Common myeloid progenitor, CD34-positive (primary cell): ENCODE data around the gene FAIM.
"Not testable (repeated sequence)": the region's sequence is repeated elsewhere in the genome, so short reads cannot be mapped to it uniquely, and the experiment has no call there.

Source experiments
- CTCF ChIA-PET: fragments of 350-600 bp; sonication (Branson Sonifier 250); formaldehyde crosslinking; loops from one replicate; lab custom pipeline; 2021; ENCODE audit warnings: antibody characterized with exemption; lab: Charles Lee
- POLR2A ChIA-PET: fragments of 350-600 bp; sonication (Branson Sonifier 250); formaldehyde crosslinking; loops from one replicate; lab custom pipeline; 2021; ENCODE audit warnings: antibody characterized with exemption; lab: Charles Lee
- DNase-seq, 3 donors: peaks; one replicate each; pipeline versions ENCODE4 v3.0.0 to v3.0.0-alpha.2; 2013
- H3K27ac ChIP-seq, 2 experiments: 1 replicate in 1 of 2; 2 replicates in 1 of 2; pipeline ENCODE4 v1.7.0; 2013; ENCODE audit warnings: inconsistent platforms in 2 of 2, low read length in 2 of 2, mild to moderate bottlenecking in 2 of 2, low read depth in 1 of 2, moderate library complexity in 1 of 2; ENCODE audit not compliant: severe bottlenecking in 2 of 2, insufficient read depth in 1 of 2, poor library complexity in 1 of 2
- H3K27me3 ChIP-seq, 5 experiments: replicated peaks in 2 of 5; 1 replicate in 3 of 5; 2 replicates in 2 of 5; pipeline versions ENCODE4 v1.6.1 to v1.7.0; 2013; ENCODE audit warnings: low read length in 4 of 5, mild to moderate bottlenecking in 2 of 5, moderate library complexity in 2 of 5, inconsistent platforms in 1 of 5; ENCODE audit not compliant: insufficient read depth in 5 of 5, control insufficient read depth in 4 of 5
- H3K36me3 ChIP-seq, 4 experiments: 1 replicate in 2 of 4; 2 replicates in 2 of 4; pipeline versions ENCODE4 v1.6.1 to v1.7.0; 2013; ENCODE audit warnings: low read length in 3 of 4, control low read depth in 1 of 4, mild to moderate bottlenecking in 1 of 4; ENCODE audit not compliant: control insufficient read depth in 4 of 4, insufficient read depth in 4 of 4
- H3K4me1 ChIP-seq, 4 experiments: 1 replicate in 3 of 4; 2 replicates in 1 of 4; pipeline versions ENCODE4 v1.6.1 to v1.7.1; 2013; ENCODE audit warnings: low read length in 3 of 4, mild to moderate bottlenecking in 3 of 4, control low read depth in 1 of 4, inconsistent platforms in 1 of 4, moderate library complexity in 1 of 4; ENCODE audit not compliant: control insufficient read depth in 4 of 4, insufficient read depth in 4 of 4; ENCODE audit errors: control extremely low read depth in 1 of 4
- H3K4me3 ChIP-seq, 7 experiments: 1 replicate in 4 of 7; 2 replicates in 3 of 7; pipeline versions ENCODE4 v1.5.1 to v1.7.0; 2013; ENCODE audit warnings: mild to moderate bottlenecking in 7 of 7, low read length in 6 of 7, moderate library complexity in 6 of 7, inconsistent platforms in 2 of 7, low read depth in 2 of 7, control low read depth in 1 of 7; ENCODE audit not compliant: insufficient read depth in 4 of 7, control insufficient read depth in 1 of 7; ENCODE audit errors: extremely low read depth in 1 of 7
- H3K9me3 ChIP-seq, 5 experiments: 1 replicate in 4 of 5; 2 replicates in 1 of 5; pipeline versions ENCODE4 v1.6.1 to v1.7.1; 2013; ENCODE audit warnings: low read length in 4 of 5, mild to moderate bottlenecking in 2 of 5, inconsistent platforms in 1 of 5, low read depth in 1 of 5, moderate library complexity in 1 of 5; ENCODE audit not compliant: control insufficient read depth in 4 of 5, insufficient read depth in 2 of 5; ENCODE audit errors: control extremely low read depth in 1 of 5
- WGBS: methylation state at CpG from one replicate; pipeline ENCODE4 v1.1.5; 2013; ENCODE audit not compliant: insufficient coverage; 5-methylcytosine and 5-hydroxymethylcytosine counted together

FAIM gene

GRCh38 chr3:138673641-138674530 lies 65.3 kb downstream of the FAIM start:
- ChIA-PET POLR2A (no interaction called here), CTCF (interaction anchor here (0.5 kb wide), 1 partner anchor 262 kb away, joined by 3 read pairs; no protein-coding TSS in a partner anchor)
- Histone ChIP-seq H3K4me3 (no peak overlapping the region), H3K27ac (no peak overlapping the region), H3K27me3 (no peaks in the 10 kb centered on the region), H3K36me3 (peaks cover 7 to 37% (median 13%) of the 10 kb centered on the region in 4 experiments), H3K4me1 (peaks cover 0 to 16% (median 0%) of the 10 kb centered on the region in 4 experiments), H3K9me3 (peaks cover 0 to 29% (median 9%) of the 10 kb centered on the region in 5 experiments)
- 100% methylated on average over 1 of the region's 4 CpGs for WGBS
- peak in 1 of 3 donors; percentile 46 for DNase-seq

- DNase-seq = peak in 2 of 3 donors; percentile 66 to 70
- Histone ChIP-seq H3K4me1 (peaks cover 0 to 9% (median 0%) of the 10 kb centered on the region in 4 experiments), H3K36me3 (peaks cover 11 to 37% (median 13%) of the 10 kb centered on the region in 4 experiments), H3K9me3 (peaks cover 0 to 29% (median 9%) of the 10 kb centered on the region in 5 experiments), H3K27me3 (no peaks in the 10 kb centered on the region), H3K4me3 (no peak overlapping the region), H3K27ac (no peak overlapping the region)
- ChIA-PET CTCF (no interaction called here), POLR2A (no interaction called here)
- WGBS = no CpG with 5 or more reads among the region's 1 CpG
Observed at GRCh38 chr3:138675393-138675792, 66.8 kb downstream of the FAIM start.

GRCh38 chr3:138678086-138678485 lies 69.5 kb downstream of the FAIM start:
- no peak for DNase-seq
- ChIA-PET CTCF (interaction anchor here (1.2 to 2.0 kb wide), 5 partner anchors 10 to 136 kb away, joined by 3 to 6 read pairs (median 3); no protein-coding TSS in a partner anchor), POLR2A (no interaction called here)
- H3K4me1 ChIP-seq = peaks cover 0 to 14% (median 3%) of the 10 kb centered on the region in 4 experiments
- WGBS = no CpG with 5 or more reads among the region's 1 CpG
- no peak overlapping the region for H3K27ac ChIP-seq
- no peaks in the 10 kb centered on the region for H3K27me3 ChIP-seq
- peaks cover 0 to 29% (median 9%) of the 10 kb centered on the region in 5 experiments for H3K9me3 ChIP-seq
- H3K4me3 ChIP-seq = no peak overlapping the region
- peaks cover 9 to 39% (median 15%) of the 10 kb centered on the region in 4 experiments for H3K36me3 ChIP-seq

- CTCF ChIA-PET = interaction anchor here (0.8 to 2.0 kb wide), 8 partner anchors 9 to 245 kb away, joined by 3 to 6 read pairs (median 3); no protein-coding TSS in a partner anchor
- no peak overlapping the region for H3K4me3 ChIP-seq
- H3K4me1 ChIP-seq = peaks cover 0 to 21% (median 3%) of the 10 kb centered on the region in 4 experiments
- no peak for DNase-seq
- H3K27ac ChIP-seq = no peak overlapping the region
- H3K27me3 ChIP-seq = no peaks in the 10 kb centered on the region
- peaks cover 7 to 30% (median 13%) of the 10 kb centered on the region in 4 experiments for H3K36me3 ChIP-seq
- peaks cover 0 to 24% (median 9%) of the 10 kb centered on the region in 5 experiments for H3K9me3 ChIP-seq
- WGBS = no CpG with 5 or more reads among the region's 5 CpGs
- POLR2A ChIA-PET = no interaction called here
Observed at GRCh38 chr3:138678874-138679392, 70.4 kb downstream of the FAIM start.

GRCh38 chr3:138680974-138681373 lies 72.4 kb downstream of the FAIM start:
- H3K36me3 ChIP-seq = peaks cover 0 to 14% (median 8%) of the 10 kb centered on the region in 4 experiments
- POLR2A ChIA-PET = interaction anchor here (0.6 kb wide), 1 partner anchor 480 kb away, joined by 3 read pairs; no protein-coding TSS in a partner anchor

GRCh38 chr3:138681463-138682220 lies 73.1 kb downstream of the FAIM start:
- H3K4me3 ChIP-seq = no peak overlapping the region
- 20% methylated on average over 3 of the region's 5 CpGs for WGBS
- H3K9me3 ChIP-seq = peaks cover 0 to 6% (median 1%) of the 10 kb centered on the region in 5 experiments
- CTCF ChIA-PET = interaction anchor here (2.6 kb wide), 1 partner anchor 11 kb away, joined by 9 read pairs; no protein-coding TSS in a partner anchor
- peaks cover 0 to 11% (median 6%) of the 10 kb centered on the region in 4 experiments for H3K36me3 ChIP-seq
- DNase-seq = no peak
- H3K27ac ChIP-seq = peak overlapping the region in 1 of 2 experiments; percentile 37
- peaks cover 4 to 46% (median 9%) of the 10 kb centered on the region in 4 experiments for H3K4me1 ChIP-seq
- H3K27me3 ChIP-seq = no peaks in the 10 kb centered on the region
- POLR2A ChIA-PET = no interaction called here

More at GRCh38 chr3:138680974-138681373, 72.4 kb downstream of the FAIM start:
- H3K27ac ChIP-seq, CTCF ChIA-PET, H3K4me3 ChIP-seq, DNase-seq, H3K27me3 ChIP-seq: not testable (repeated sequence)
- Histone ChIP-seq H3K9me3 (peaks cover 0 to 12% (median 5%) of the 10 kb centered on the region in 5 experiments), H3K4me1 (peaks cover 4 to 40% (median 8%) of the 10 kb centered on the region in 4 experiments)
- 94% methylated on average over 3 of the region's 6 CpGs for WGBS
